Retinal pigment epithelial cell (primary cell): ENCODE results near the gene LYSMD3.

Source experiments
- DNase-seq: peaks from one replicate; pipeline ENCODE4 v3.0.0-alpha.2; 2010; ENCODE audit warnings: low read depth
- H3K4me3 ChIP-seq: 2 replicates; pipeline ENCODE4 v1.5.1; 2011; ENCODE audit warnings: mild to moderate bottlenecking, low read length, control low read depth, moderate library complexity
- CTCF ChIP-seq: conservative IDR thresholded peaks from 2 replicates; pipeline ENCODE4 v1.5.1; 2011; ENCODE audit warnings: low read depth, low read length, control low read depth, inconsistent platforms

LYSMD3 gene

GRCh38 chr5:90557391-90557790 lies 28.0 kb upstream of the LYSMD3 start:
- peak overlapping the region; percentile 74 for H3K4me3 ChIP-seq
- TF ChIP-seq CTCF: no peak

GRCh38 chr5:90555666-90556065 lies 26.3 kb upstream of the LYSMD3 start:
- H3K4me3 ChIP-seq: no peak overlapping the region
- no peak for DNase-seq
- no peak for TF ChIP-seq CTCF

More at GRCh38 chr5:90557391-90557790, 28.0 kb upstream of the LYSMD3 start:
- DNase-seq: no peak

GRCh38 chr5:90554358-90555006 lies 25.1 kb upstream of the LYSMD3 start:
- H3K4me3 ChIP-seq: no peak overlapping the region
- no peak for DNase-seq
- no peak for TF ChIP-seq CTCF

- no peak for DNase-seq
- no peak overlapping the region for H3K4me3 ChIP-seq
- no peak for TF ChIP-seq CTCF
These were observed 24.3 kb upstream of the LYSMD3 start for GRCh38 chr5:90553711-90554110.

- DNase-seq: no peak
- H3K4me3 ChIP-seq: no peak overlapping the region
- TF ChIP-seq CTCF: no peak
These were observed 22.0 kb upstream of the LYSMD3 start for GRCh38 chr5:90551376-90551775.

GRCh38 chr5:90550963-90551362 lies 21.6 kb upstream of the LYSMD3 start:
- TF ChIP-seq CTCF: no peak
- H3K4me3 ChIP-seq: no peak overlapping the region
- no peak for DNase-seq

GRCh38 chr5:90549729-90550275 lies 20.4 kb upstream of the LYSMD3 start:
- H3K4me3 ChIP-seq: no peak overlapping the region
- no peak for TF ChIP-seq CTCF
- DNase-seq: no peak
